ENCODE data around the gene INPP5D.

- TF ChIP-seq, protein P1, sequence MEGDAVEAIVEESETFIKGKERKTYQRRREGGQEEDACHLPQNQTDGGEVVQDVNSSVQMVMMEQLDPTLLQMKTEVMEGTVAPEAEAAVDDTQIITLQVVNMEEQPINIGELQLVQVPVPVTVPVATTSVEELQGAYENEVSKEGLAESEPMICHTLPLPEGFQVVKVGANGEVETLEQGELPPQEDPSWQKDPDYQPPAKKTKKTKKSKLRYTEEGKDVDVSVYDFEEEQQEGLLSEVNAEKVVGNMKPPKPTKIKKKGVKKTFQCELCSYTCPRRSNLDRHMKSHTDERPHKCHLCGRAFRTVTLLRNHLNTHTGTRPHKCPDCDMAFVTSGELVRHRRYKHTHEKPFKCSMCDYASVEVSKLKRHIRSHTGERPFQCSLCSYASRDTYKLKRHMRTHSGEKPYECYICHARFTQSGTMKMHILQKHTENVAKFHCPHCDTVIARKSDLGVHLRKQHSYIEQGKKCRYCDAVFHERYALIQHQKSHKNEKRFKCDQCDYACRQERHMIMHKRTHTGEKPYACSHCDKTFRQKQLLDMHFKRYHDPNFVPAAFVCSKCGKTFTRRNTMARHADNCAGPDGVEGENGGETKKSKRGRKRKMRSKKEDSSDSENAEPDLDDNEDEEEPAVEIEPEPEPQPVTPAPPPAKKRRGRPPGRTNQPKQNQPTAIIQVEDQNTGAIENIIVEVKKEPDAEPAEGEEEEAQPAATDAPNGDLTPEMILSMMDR (IDR thresholded peaks at IDR 0.05), result no peak
- TF ChIP-seq EZH2 (IDR thresholded peaks at IDR 0.05; ENCODE audit: borderline replicate concordance, insufficient read depth, low read depth, low read length, poor library complexity, severe bottlenecking), result no peak
Measured at GRCh38 chr2:233037078-233037477, 23.1 kb upstream of the INPP5D start.
